ENCODE results near the gene ACTN1.
A peak's percentile ranks its signal among the peaks of the same experiment; 100 is the strongest.

DNA sequence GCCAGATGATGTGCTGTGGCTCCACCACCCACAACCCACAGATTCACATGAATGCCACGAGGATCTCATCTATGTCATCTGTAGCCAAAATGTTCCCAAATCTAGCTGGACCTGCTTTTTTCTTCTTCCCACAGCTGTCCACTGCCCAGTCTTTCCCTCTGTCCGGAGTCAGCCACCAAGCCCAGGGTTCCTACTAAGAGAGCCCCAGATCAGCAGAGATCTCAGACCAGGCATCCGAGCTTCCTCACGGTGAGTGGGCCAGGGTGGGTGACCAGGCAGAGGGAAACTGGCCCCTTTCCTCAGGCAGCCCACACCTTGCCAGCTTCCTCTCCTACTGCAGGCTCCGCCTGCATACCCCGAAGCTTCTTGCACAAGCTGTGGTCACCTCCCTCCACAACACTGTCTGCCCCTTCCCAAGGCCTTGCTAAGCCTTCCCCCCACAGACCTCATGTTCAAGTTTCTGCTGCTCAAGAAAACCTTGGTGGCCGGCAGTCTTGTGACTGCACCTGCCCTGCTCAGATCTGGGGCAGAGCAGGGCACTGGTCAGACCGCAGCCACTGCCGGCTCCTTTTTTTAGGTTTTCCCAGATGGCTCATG is 81.4 kb downstream of the ACTN1 start:
- TF ChIP-seq, protein P1, sequence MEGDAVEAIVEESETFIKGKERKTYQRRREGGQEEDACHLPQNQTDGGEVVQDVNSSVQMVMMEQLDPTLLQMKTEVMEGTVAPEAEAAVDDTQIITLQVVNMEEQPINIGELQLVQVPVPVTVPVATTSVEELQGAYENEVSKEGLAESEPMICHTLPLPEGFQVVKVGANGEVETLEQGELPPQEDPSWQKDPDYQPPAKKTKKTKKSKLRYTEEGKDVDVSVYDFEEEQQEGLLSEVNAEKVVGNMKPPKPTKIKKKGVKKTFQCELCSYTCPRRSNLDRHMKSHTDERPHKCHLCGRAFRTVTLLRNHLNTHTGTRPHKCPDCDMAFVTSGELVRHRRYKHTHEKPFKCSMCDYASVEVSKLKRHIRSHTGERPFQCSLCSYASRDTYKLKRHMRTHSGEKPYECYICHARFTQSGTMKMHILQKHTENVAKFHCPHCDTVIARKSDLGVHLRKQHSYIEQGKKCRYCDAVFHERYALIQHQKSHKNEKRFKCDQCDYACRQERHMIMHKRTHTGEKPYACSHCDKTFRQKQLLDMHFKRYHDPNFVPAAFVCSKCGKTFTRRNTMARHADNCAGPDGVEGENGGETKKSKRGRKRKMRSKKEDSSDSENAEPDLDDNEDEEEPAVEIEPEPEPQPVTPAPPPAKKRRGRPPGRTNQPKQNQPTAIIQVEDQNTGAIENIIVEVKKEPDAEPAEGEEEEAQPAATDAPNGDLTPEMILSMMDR (IDR thresholded peaks at IDR 0.05), result no peak
- no peak for TF ChIP-seq POLR2A (IDR thresholded peaks at IDR 0.05; ENCODE audit: low read depth)
- TF ChIP-seq POLR2AphosphoS5 (IDR thresholded peaks at IDR 0.05), result peak in 1 of 2 donors; percentile 1
- TF ChIP-seq EP300 (IDR thresholded peaks at IDR 0.05), result no peak

Data from esophagus muscularis mucosa (tissue), 4 donors.